Muscle of leg (tissue), 11 donors: ENCODE measurements around the gene ATRNL1. TPM values are rescaled to one million over a fixed set of nuclear protein-coding genes. Genes with fewer than 3 reads are reported as not detected.

Experiments used
- DNase-seq: peaks from one replicate; pipeline ENCODE4 v3.0.0; 2013
- H3K27ac ChIP-seq: one replicate; pipeline ENCODE4 v1.5.1; 2013; ENCODE audit warnings: mild to moderate bottlenecking, low read length, control low read depth
- H3K27me3 ChIP-seq: one replicate; pipeline ENCODE4 v1.6.1; 2013; ENCODE audit warnings: low read length; ENCODE audit not compliant: control insufficient read depth, insufficient read depth
- H3K36me3 ChIP-seq: one replicate; pipeline ENCODE4 v1.6.1; 2013; ENCODE audit warnings: low read length; ENCODE audit not compliant: control insufficient read depth, insufficient read depth
- H3K4me1 ChIP-seq: one replicate; pipeline ENCODE4 v1.6.1; 2013; ENCODE audit warnings: low read length; ENCODE audit not compliant: control insufficient read depth, insufficient read depth
- H3K4me3 ChIP-seq: one replicate; pipeline ENCODE4 v1.5.1; 2013; ENCODE audit warnings: low read length, control low read depth
- H3K9me3 ChIP-seq: replicated peaks from 2 replicates; pipeline ENCODE4 v1.6.1; 2013; ENCODE audit warnings: low read depth, low read length; ENCODE audit not compliant: control insufficient read depth
- WGBS: methylation state at CpG from one replicate; pipeline ENCODE4 v1.1.5; 2013; ENCODE audit warnings: missing lambda C conversion rate; ENCODE audit not compliant: insufficient coverage; 5-methylcytosine and 5-hydroxymethylcytosine counted together
- polyA plus RNA-seq, 8 donors: library from polyadenylated mRNA; unstranded; fragments of 120-200 nt; gene quantifications; one replicate each; pipeline versions ENCODE4 v1.2.1 to v1.2.3, GENCODE V29; 2013; ENCODE audit warnings: inconsistent platforms in 1 of 8, low replicate concordance in 1 of 8; ENCODE audit not compliant: insufficient read length in 8 of 8, insufficient read depth in 1 of 8
- total RNA-seq: library from RNA; stranded (reverse); fragments of 120-200 nt; gene quantifications from one replicate; pipeline ENCODE4 v1.2.4, GENCODE V29; 2013

Gene ATRNL1
- total and polyA plus RNA-seq, 9 donors: 0.42 to 7.1 (median 0.92) TPM

- Histone ChIP-seq H3K9me3 (no peaks in the 10 kb centered on the region), H3K27ac (no peak overlapping the region), H3K4me1 (no peaks in the 10 kb centered on the region), H3K36me3 (no peaks in the 10 kb centered on the region), H3K4me3 (no peak overlapping the region), H3K27me3 (no peaks in the 10 kb centered on the region)
- DNase-seq: no peak
- WGBS: no CpG with 5 or more reads among the region's 2 CpGs
These were observed 473.7 kb downstream of the ATRNL1 start for GRCh38 chr10:115566867-115567266.

- 68% methylated on average over 4 of the region's 7 CpGs for WGBS
- Histone ChIP-seq H3K4me3 (no peak overlapping the region), H3K27me3 (no peaks in the 10 kb centered on the region), H3K36me3 (no peaks in the 10 kb centered on the region), H3K9me3 (no peaks in the 10 kb centered on the region), H3K27ac (no peak overlapping the region), H3K4me1 (no peaks in the 10 kb centered on the region)
- peak; percentile 0 for DNase-seq
These were observed 479.7 kb downstream of the ATRNL1 start for GRCh38 chr10:115572740-115573455.

DNA sequence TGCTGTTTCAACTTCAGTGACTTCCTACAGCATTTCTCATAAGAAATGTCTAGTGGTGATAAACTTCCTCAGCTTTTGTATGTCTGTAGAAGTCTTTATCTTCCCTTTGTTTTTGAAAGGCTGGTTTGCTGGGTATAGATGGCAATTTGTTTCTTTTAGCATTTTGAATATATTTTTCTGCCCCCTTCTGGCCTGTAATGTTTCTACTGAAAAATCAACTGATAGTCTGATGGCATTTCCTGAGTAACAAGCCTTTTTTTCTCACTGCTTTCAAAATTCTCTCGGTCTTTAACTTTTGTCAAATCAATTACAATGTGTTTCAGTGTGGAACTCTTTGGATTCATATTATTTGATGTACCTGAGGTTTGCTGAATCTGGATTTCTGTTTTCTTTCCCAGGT is 487.1 kb downstream of the ATRNL1 start:
- Histone ChIP-seq H3K27me3 (no peaks in the 10 kb centered on the region), H3K4me1 (no peaks in the 10 kb centered on the region), H3K27ac (no peak overlapping the region), H3K9me3 (no peaks in the 10 kb centered on the region), H3K4me3 (no peak overlapping the region), H3K36me3 (no peaks in the 10 kb centered on the region)
- WGBS: no CpG with 5 or more reads among the region's 1 CpG
- DNase-seq: no peak

- WGBS: no CpG with 5 or more reads among the region's 2 CpGs
- H3K27me3 ChIP-seq: no peaks in the 10 kb centered on the region
These were observed 499.9 kb downstream of the ATRNL1 start for GRCh38 chr10:115593060-115593459.

GRCh38 chr10:115604627-115605026 is 511.5 kb downstream of the ATRNL1 start:
- H3K9me3 ChIP-seq: no peaks in the 10 kb centered on the region
- H3K4me1 ChIP-seq: no peaks in the 10 kb centered on the region
- WGBS: no CpG with 5 or more reads among the region's 2 CpGs
- peak; percentile 19 for DNase-seq
- no peaks in the 10 kb centered on the region for H3K36me3 ChIP-seq
- H3K27me3 ChIP-seq: no peaks in the 10 kb centered on the region
- no peak overlapping the region for H3K27ac ChIP-seq
- no peak overlapping the region for H3K4me3 ChIP-seq

More at GRCh38 chr10:115593060-115593459, 499.9 kb downstream of the ATRNL1 start:
- H3K9me3 ChIP-seq: no peaks in the 10 kb centered on the region
- no peak for DNase-seq
- no peak overlapping the region for H3K4me3 ChIP-seq
- no peak overlapping the region for H3K27ac ChIP-seq
- no peaks in the 10 kb centered on the region for H3K4me1 ChIP-seq
- no peaks in the 10 kb centered on the region for H3K36me3 ChIP-seq

- H3K27ac ChIP-seq: no peak overlapping the region
- H3K4me1 ChIP-seq: no peaks in the 10 kb centered on the region
- H3K4me3 ChIP-seq: no peak overlapping the region
- H3K36me3 ChIP-seq: no peaks in the 10 kb centered on the region
- WGBS: no CpG with 5 or more reads among the region's 1 CpG
- DNase-seq: peak; percentile 56
- H3K27me3 ChIP-seq: no peaks in the 10 kb centered on the region
- H3K9me3 ChIP-seq: no peaks in the 10 kb centered on the region
These were observed 512.9 kb downstream of the ATRNL1 start for GRCh38 chr10:115606086-115606485.

DNA sequence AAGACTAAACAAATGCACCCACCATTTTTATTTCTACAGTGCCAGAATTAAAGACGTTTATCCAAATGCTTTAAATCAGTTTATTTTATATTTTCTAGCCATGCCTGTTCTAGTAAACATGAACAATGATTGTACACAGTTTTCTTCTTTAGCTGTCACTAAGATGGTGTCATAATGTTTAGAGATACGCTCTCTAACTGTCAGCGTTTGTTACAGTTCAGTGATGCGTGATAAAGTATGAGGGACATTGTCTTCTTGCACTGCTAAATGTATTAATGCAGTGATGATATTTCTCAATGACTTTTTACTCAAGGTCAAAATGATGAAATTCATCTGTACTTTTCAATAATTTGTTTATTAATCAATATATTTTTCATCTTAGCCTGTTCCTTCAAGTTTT is 513.6 kb downstream of the ATRNL1 start:
- WGBS: no CpG with 5 or more reads among the region's 4 CpGs
- Histone ChIP-seq H3K27ac (no peak overlapping the region), H3K4me3 (no peak overlapping the region), H3K27me3 (no peaks in the 10 kb centered on the region), H3K4me1 (no peaks in the 10 kb centered on the region), H3K36me3 (no peaks in the 10 kb centered on the region), H3K9me3 (no peaks in the 10 kb centered on the region)
- DNase-seq: no peak

GRCh38 chr10:115624448-115624847 is 531.3 kb downstream of the ATRNL1 start:
- H3K27me3 ChIP-seq: no peaks in the 10 kb centered on the region
- no peak overlapping the region for H3K27ac ChIP-seq
- H3K4me3 ChIP-seq: no peak overlapping the region
- no CpG with 5 or more reads among the region's 4 CpGs for WGBS
- H3K9me3 ChIP-seq: no peaks in the 10 kb centered on the region
- no peak for DNase-seq
- H3K36me3 ChIP-seq: no peaks in the 10 kb centered on the region
- H3K4me1 ChIP-seq: no peaks in the 10 kb centered on the region

- Histone ChIP-seq H3K4me1 (no peaks in the 10 kb centered on the region), H3K27me3 (no peaks in the 10 kb centered on the region), H3K9me3 (no peaks in the 10 kb centered on the region), H3K4me3 (no peak overlapping the region), H3K36me3 (no peaks in the 10 kb centered on the region), H3K27ac (no peak overlapping the region)
- DNase-seq: no peak
- no CpG with 5 or more reads among the region's 2 CpGs for WGBS
These were observed 535.5 kb downstream of the ATRNL1 start for GRCh38 chr10:115628616-115629015.

DNA sequence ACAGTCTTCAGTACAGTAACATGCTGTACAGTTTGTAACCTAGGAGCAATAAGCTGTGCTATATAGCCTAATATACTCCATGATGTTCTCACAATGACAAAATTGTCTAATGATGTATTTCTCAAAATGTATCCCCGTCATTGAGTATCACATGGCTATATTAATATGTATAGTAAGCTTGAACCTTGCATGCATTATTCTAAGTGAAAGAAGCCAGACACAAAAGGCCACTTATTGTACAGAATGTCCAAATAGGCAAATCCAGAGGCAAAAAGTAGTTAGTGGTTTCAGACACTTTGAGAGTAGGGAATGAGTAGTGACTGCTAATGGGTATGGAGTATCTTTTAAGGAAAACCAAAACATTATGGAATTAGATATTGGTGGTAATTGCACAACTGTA is 545.1 kb downstream of the ATRNL1 start:
- Histone ChIP-seq H3K27ac (no peak overlapping the region), H3K4me1 (no peaks in the 10 kb centered on the region), H3K36me3 (no peaks in the 10 kb centered on the region), H3K9me3 (no peaks in the 10 kb centered on the region), H3K4me3 (no peak overlapping the region), H3K27me3 (no peaks in the 10 kb centered on the region)
- DNase-seq: no peak
- no CpG with 5 or more reads among the region's 1 CpG for WGBS

GRCh38 chr10:115649217-115649616 is 556.1 kb downstream of the ATRNL1 start:
- DNase-seq: peak; percentile 46
- H3K27ac ChIP-seq: no peak overlapping the region
- H3K9me3 ChIP-seq: no peaks in the 10 kb centered on the region
- no peaks in the 10 kb centered on the region for H3K4me1 ChIP-seq
- H3K36me3 ChIP-seq: no peaks in the 10 kb centered on the region
- H3K4me3 ChIP-seq: no peak overlapping the region
- whole genome bisulfite sequencing: no CpG with 5 or more reads among the region's 3 CpGs
- no peaks in the 10 kb centered on the region for H3K27me3 ChIP-seq
